Panc1 (cell line): ENCODE data around the gene ZNF239. TPM values are rescaled to one million over a fixed set of nuclear protein-coding genes. Genes with fewer than 3 reads are reported as not detected.
"Not testable (repeated sequence)": the region's sequence is repeated elsewhere in the genome, so short reads cannot be mapped to it uniquely, and the experiment has no call there.

ENCODE experiments used
- ATAC-seq: fragments of 200-7000 bp; cut with Tn5 transposase; 2 replicates; pipeline ENCODE4 v1.9.1; 2020; ENCODE audit warnings: mild to moderate bottlenecking, moderate library complexity
- BruUV-seq: library from RNA; stranded (reverse); fragments of 400-500 nt; replicated peaks from 2 replicates; lab custom pipeline; 2021; lab: Mats Ljungman, UMichigan
- CTCF ChIA-PET: fragments of 300-600 bp; sonication (Branson Sonifier 250); formaldehyde crosslinking; loops from one replicate; lab custom pipeline; 2022; ENCODE audit warnings: antibody characterized with exemption; lab: Charles Lee
- POLR2A ChIA-PET: fragments of 300-600 bp; sonication (Branson Sonifier 250); formaldehyde crosslinking; loops from one replicate; lab custom pipeline; 2022; ENCODE audit warnings: antibody characterized with exemption; lab: Charles Lee
- DNase-seq: peaks from one replicate; pipeline ENCODE4 v3.0.0-alpha.2; 2010; ENCODE audit warnings: low read depth, low spot score
- H3K27ac ChIP-seq: 2 replicates; pipeline ENCODE4 v1.5.1; 2011; ENCODE audit warnings: mild to moderate bottlenecking, low read length, inconsistent platforms
- H3K27me3 ChIP-seq: fragments of 200-500 bp; sonication (Bioruptor generic); 2 replicates; pipeline ENCODE4 v1.6.0; 2014; ENCODE audit warnings: low read length, inconsistent platforms; ENCODE audit not compliant: control insufficient read depth, insufficient read depth
- H3K36me3 ChIP-seq: fragments of 200-500 bp; sonication (Bioruptor generic); 2 replicates; pipeline ENCODE4 v1.5.1; 2014; ENCODE audit warnings: inconsistent platforms, mild to moderate bottlenecking, low read length, moderate library complexity; ENCODE audit not compliant: control insufficient read depth, insufficient read depth
- H3K4me1 ChIP-seq: 2 replicates; pipeline ENCODE4 v1.5.1; 2011; ENCODE audit warnings: inconsistent platforms, mild to moderate bottlenecking, low read length, moderate library complexity; ENCODE audit not compliant: control insufficient read depth, insufficient read depth
- H3K4me3 ChIP-seq, 2 experiments: 2 replicates each; pipeline ENCODE4 v1.5.1; 2011 to 2012; ENCODE audit warnings: low read depth in 2 of 2, low read length in 2 of 2, mild to moderate bottlenecking in 2 of 2, inconsistent platforms in 1 of 2, moderate library complexity in 1 of 2
- H3K9me3 ChIP-seq: fragments of 200-500 bp; sonication (Bioruptor generic); 2 replicates; pipeline ENCODE4 v1.5.1; 2014; ENCODE audit warnings: low read depth, mild to moderate bottlenecking, inconsistent platforms, low read length, moderate library complexity; ENCODE audit not compliant: control insufficient read depth, insufficient read depth
- CTCF ChIP-seq: fragments of 450-650 bp; IDR thresholded peaks from 2 replicates; pipeline ENCODE4 v1.5.1; 2017; ENCODE audit warnings: mild to moderate bottlenecking
- POLR2AphosphoS5 ChIP-seq: IDR thresholded peaks from 2 replicates; pipeline ENCODE4 v1.6.1; 2012; ENCODE audit warnings: mild to moderate bottlenecking, low read depth, low read length, moderate library complexity
- REST ChIP-seq, 2 experiments: IDR thresholded peaks; 2 replicates each; pipeline ENCODE4 v1.6.1; 2011 to 2012; ENCODE audit warnings: low read depth in 2 of 2, control low read depth in 1 of 2, low read length in 1 of 2, mild to moderate bottlenecking in 1 of 2, moderate library complexity in 1 of 2; ENCODE audit not compliant: insufficient read depth in 1 of 2
- SIN3A ChIP-seq: IDR thresholded peaks from 2 replicates; pipeline ENCODE4 v1.6.1; 2012; ENCODE audit warnings: low read depth, mild to moderate bottlenecking, low read length, moderate library complexity, borderline replicate concordance; ENCODE audit not compliant: insufficient read depth
- TCF7L2 ChIP-seq: IDR thresholded peaks from 2 replicates; pipeline ENCODE4 v1.6.1; 2011; ENCODE audit warnings: mild to moderate bottlenecking, low read depth, low read length, inconsistent platforms
- in situ Hi-C: cut with HindIII; loops from 2 replicates; pipeline ENCODE4 v1.10.0; 2016; ENCODE audit warnings: low sequenced_read_pairs, low pct_unique_long_range_greater_than_20kb
- intact Hi-C: fragments of 100-400 bp; cut with micrococcal nuclease; formaldehyde crosslinking; loops from one replicate; pipeline ENCODE4 v1.10.0; 2022; ENCODE audit not compliant: unreplicated experiment
- total RNA-seq: library from RNA; stranded (reverse); gene quantifications from one replicate; pipeline ENCODE4 v1.2.1, GENCODE V29; 2021; ENCODE audit not compliant: unreplicated experiment

Gene ZNF239
- total RNA-seq, 1 experiment from 2014 or later, result 18.5 TPM

GRCh38 chr10:43569681-43570080 lies 4.7 kb downstream of the ZNF239 start:
- H3K27ac ChIP-seq, result no peak overlapping the region
- DNase-seq (no peak), ATAC-seq (no peak)
- TF ChIP-seq POLR2AphosphoS5 (no peak), TCF7L2 (no peak), CTCF (no peak), REST (IDR thresholded peaks at IDR 0.05; ENCODE audit: insufficient read depth in 1 of 2, low read depth in 2 of 2, low read length in 1 of 2) (no peak), SIN3A (no peak)
- peaks cover 7% of the 10 kb centered on the region; the same call in 1 of the 2 replicates for H3K4me1 ChIP-seq
- intact Hi-C loops, result no loop called here
- POLR2A ChIA-PET, result no interaction called here
- H3K4me3 ChIP-seq, result no peak overlapping the region
- peaks cover 6% of the 10 kb centered on the region for H3K36me3 ChIP-seq
- H3K9me3 ChIP-seq, result peaks cover 23% of the 10 kb centered on the region; the same call in 1 of the 2 replicates
- H3K27me3 ChIP-seq, result no peaks in the 10 kb centered on the region
- BruUV-seq, result no TSS peak
- in situ Hi-C loops, result loop anchor here (5.0 kb wide), 1 partner anchor 73 kb away; no protein-coding TSS in a partner anchor
- CTCF ChIA-PET, result no interaction called here

- in situ Hi-C loops (no loop called here), intact Hi-C loops (no loop called here)
- Histone ChIP-seq H3K4me1 (no peaks in the 10 kb centered on the region), H3K27ac (no peak overlapping the region), H3K36me3 (peaks cover 9% of the 10 kb centered on the region; the same call in 1 of the 2 replicates), H3K27me3 (no peaks in the 10 kb centered on the region), H3K9me3 (peaks cover 70% of the 10 kb centered on the region), H3K4me3 (no peak overlapping the region)
- ChIA-PET POLR2A (no interaction called here), CTCF (no interaction called here)
- TF ChIP-seq CTCF (no peak), SIN3A (no peak), POLR2AphosphoS5 (no peak), REST (IDR thresholded peaks at IDR 0.05; ENCODE audit: insufficient read depth in 1 of 2, low read depth in 2 of 2, low read length in 1 of 2) (no peak), TCF7L2 (no peak)
- DNase-seq (no peak), ATAC-seq (no peak)
- BruUV-seq, result no TSS peak
Measured at GRCh38 chr10:43557214-43557613, 17.2 kb downstream of the ZNF239 start.

GRCh38 chr10:43543746-43544145 lies 30.7 kb downstream of the ZNF239 start:
- H3K9me3 ChIP-seq, H3K36me3 ChIP-seq, POLR2A ChIA-PET, DNase-seq, BruUV-seq, H3K4me3 ChIP-seq, H3K27me3 ChIP-seq, H3K27ac ChIP-seq, in situ Hi-C loops, intact Hi-C loops, H3K4me1 ChIP-seq, ATAC-seq, CTCF ChIA-PET: not testable (repeated sequence)
